Left lung (tissue), 10 donors: ENCODE results near the gene GLRA1. TPM values are rescaled to one million over a fixed set of nuclear protein-coding genes. Genes with fewer than 3 reads are reported as not detected.

Experiments used
- ATAC-seq: fragments of 200-7000 bp; cut with Tn5 transposase; one replicate; pipeline ENCODE4 v1.9.1; 2020; ENCODE audit warnings: moderate library complexity
- DNase-seq, 4 donors: peaks; one replicate each; pipeline ENCODE4 v3.0.0-alpha.2; 2013 to 2020
- H3K27ac ChIP-seq, 2 donors: fragments of 200-600 bp; sonication (generic) in 1 of 2; one replicate each; pipeline versions ENCODE4 v1.5.0 to v1.8.0; 2020 to 2021
- H3K27me3 ChIP-seq, 2 donors: fragments of 200-600 bp; sonication (generic) in 1 of 2; one replicate each; pipeline versions ENCODE4 v1.5.0 to v1.8.0; 2020 to 2021
- H3K36me3 ChIP-seq, 2 donors: fragments of 200-600 bp; sonication (generic) in 1 of 2; one replicate each; pipeline versions ENCODE4 v1.5.0 to v1.8.0; 2020 to 2021
- H3K4me1 ChIP-seq, 2 donors: fragments of 200-600 bp; one replicate each; pipeline ENCODE4 v1.8.0; 2021
- H3K4me3 ChIP-seq, 2 donors: fragments of 200-600 bp; sonication (generic) in 1 of 2; one replicate each; pipeline versions ENCODE4 v1.5.0 to v1.8.0; 2020 to 2021; ENCODE audit warnings: mild to moderate bottlenecking in 1 of 2
- H3K9me3 ChIP-seq, 2 donors: fragments of 200-600 bp; sonication (generic) in 1 of 2; one replicate each; pipeline versions ENCODE4 v1.5.0 to v1.8.0; 2020 to 2021
- CTCF ChIP-seq, 2 donors: fragments of 200-600 bp; sonication (generic) in 1 of 2; IDR thresholded peaks; one replicate each; pipeline versions ENCODE4 v1.5.0 to v1.8.0; 2021; ENCODE audit warnings: antibody characterized with exemption in 2 of 2
- intact Hi-C, 2 donors: fragments of 100-400 bp; cut with DNase I; formaldehyde crosslinking; loops; one replicate each; pipeline versions ENCODE4 v1.11.2 to v1.14.2; 2022
- polyA plus RNA-seq, 6 donors: library from polyadenylated mRNA; unstranded; fragments of 120-200 nt; gene quantifications; one replicate each; pipeline ENCODE4 v1.2.1, GENCODE V29; 2013; ENCODE audit not compliant: insufficient read length in 6 of 6
- total RNA-seq, 2 donors: library from RNA; stranded (reverse); fragmentation: NEBNext Ultra II Directional; extraction: Animal tissue kit (Norgen Biotek cat#: 25700); gene quantifications; one replicate each; pipeline ENCODE4 v1.2.1, GENCODE V29; 2021
- donor health status: DM: no; HTN: yes; CAD: no.
- donor health status: DM: no; HTN: no; CAD: no.

GLRA1 gene
- total and polyA plus RNA-seq, 8 donors: 0.08 to 0.10 TPM; not detected in 6

- Histone ChIP-seq H3K9me3 (no peaks in the 10 kb centered on the region), H3K27ac (no peak overlapping the region), H3K36me3 (peaks cover 0 to 5% of the 10 kb centered on the region in 2 donors), H3K4me1 (no peaks in the 10 kb centered on the region), H3K27me3 (no peaks in the 10 kb centered on the region), H3K4me3 (no peak overlapping the region)
- ATAC-seq (no peak), DNase-seq (no peak)
- no peak for TF ChIP-seq CTCF (IDR thresholded peaks at IDR 0.05)
- intact Hi-C loops: loop anchor here in 1 of 2 donors (10.0 kb wide), 1 partner anchor 685 kb away; no protein-coding TSS in a partner anchor
These were observed 104.8 kb downstream of the GLRA1 start for GRCh38 chr5:151819830-151820229.

DNA sequence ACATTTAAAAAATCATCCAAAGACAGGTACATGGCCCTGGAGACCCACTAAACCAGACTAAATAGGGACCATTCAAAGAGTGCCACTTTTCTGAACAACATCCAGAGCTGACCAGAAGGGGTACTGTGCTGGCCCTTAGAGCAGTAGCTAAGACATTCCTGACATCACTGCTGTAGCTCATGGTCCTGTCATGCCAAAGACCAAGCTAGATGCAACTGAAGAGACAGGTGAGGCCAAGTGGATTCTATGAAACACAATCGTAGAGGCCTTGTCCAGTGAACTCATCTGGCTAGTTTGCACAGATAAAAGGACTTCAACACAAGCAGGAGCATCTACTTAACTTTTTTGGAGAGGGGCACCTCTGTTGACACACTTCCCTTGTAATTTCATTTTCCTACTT lies 109.6 kb downstream of the GLRA1 start:
- Histone ChIP-seq H3K27me3 (no peaks in the 10 kb centered on the region), H3K4me3 (no peak overlapping the region), H3K36me3 (peaks cover 0 to 33% of the 10 kb centered on the region in 2 donors), H3K4me1 (peaks cover 0 to 3% of the 10 kb centered on the region in 2 donors), H3K9me3 (no peaks in the 10 kb centered on the region), H3K27ac (no peak overlapping the region)
- intact Hi-C loops: no loop called here
- DNase-seq (no peak), ATAC-seq (peak; percentile 19)
- no peak for TF ChIP-seq CTCF (IDR thresholded peaks at IDR 0.05)

- peaks cover 0 to 3% of the 10 kb centered on the region in 2 donors for H3K4me1 ChIP-seq
- no peak for DNase-seq
- H3K9me3 ChIP-seq: no peaks in the 10 kb centered on the region
- no peak for ATAC-seq
- peaks cover 0 to 52% of the 10 kb centered on the region in 2 donors for H3K36me3 ChIP-seq
- H3K4me3 ChIP-seq: no peak overlapping the region
- no peaks in the 10 kb centered on the region for H3K27me3 ChIP-seq
- no peak for TF ChIP-seq CTCF (IDR thresholded peaks at IDR 0.05)
- H3K27ac ChIP-seq: no peak overlapping the region
- intact Hi-C loops: no loop called here
These were observed 111.8 kb downstream of the GLRA1 start for GRCh38 chr5:151812757-151813309.

GRCh38 chr5:151811593-151812321 lies 112.9 kb downstream of the GLRA1 start:
- H3K36me3 ChIP-seq: peaks cover 0 to 62% of the 10 kb centered on the region in 2 donors
- no peak for TF ChIP-seq CTCF (IDR thresholded peaks at IDR 0.05)
- intact Hi-C loops: no loop called here
- no peak overlapping the region for H3K4me3 ChIP-seq
- H3K27me3 ChIP-seq: no peaks in the 10 kb centered on the region
- ATAC-seq (peak; percentile 60), DNase-seq (no peak)
- no peaks in the 10 kb centered on the region for H3K9me3 ChIP-seq
- peaks cover 0 to 3% of the 10 kb centered on the region in 2 donors for H3K4me1 ChIP-seq
- H3K27ac ChIP-seq: no peak overlapping the region

- intact Hi-C loops: no loop called here
These were observed 113.8 kb downstream of the GLRA1 start for GRCh38 chr5:151810897-151811296.

More at GRCh38 chr5:151810897-151811296, 113.8 kb downstream of the GLRA1 start:
- Histone ChIP-seq H3K4me1 (peaks cover 0 to 3% of the 10 kb centered on the region in 2 donors), H3K4me3 (no peak overlapping the region), H3K27ac (no peak overlapping the region), H3K27me3 (no peaks in the 10 kb centered on the region), H3K36me3 (peaks cover 0 to 65% of the 10 kb centered on the region in 2 donors), H3K9me3 (no peaks in the 10 kb centered on the region)
- TF ChIP-seq CTCF (IDR thresholded peaks at IDR 0.05): no peak
- ATAC-seq: no peak
- no peak for DNase-seq
